Sigmoid colon (tissue), 4 donors: ENCODE measurements around the gene LGALS9C.
"Not testable (repeated sequence)": the region's sequence is repeated elsewhere in the genome, so short reads cannot be mapped to it uniquely, and the experiment has no call there.

Experiments used
- CTCF ChIP-seq, 4 experiments: fragments of 450-650 bp in 3 of 4; fragments of 200-600 bp in 1 of 4; IDR thresholded peaks; one replicate each; pipeline ENCODE4 v1.5.1; 2016 to 2019; ENCODE audit warnings: antibody characterized with exemption in 4 of 4, mild to moderate bottlenecking in 3 of 4, moderate library complexity in 2 of 4
- POLR2A ChIP-seq, 2 donors: fragments of 450-650 bp; IDR thresholded peaks; one replicate each; pipeline ENCODE4 v1.6.1; 2016; ENCODE audit warnings: antibody characterized with exemption in 2 of 2, mild to moderate bottlenecking in 2 of 2, moderate library complexity in 2 of 2
- POLR2AphosphoS5 ChIP-seq, 4 donors: sonication (generic); formaldehyde crosslinking; IDR thresholded peaks; one replicate each; pipeline ENCODE4 v1.6.1; 2017; ENCODE audit warnings: antibody characterized with exemption in 4 of 4

GRCh38 chr17:18474754-18475153 is 1.8 kb upstream of the LGALS9C start:
- TF ChIP-seq CTCF, POLR2A, POLR2AphosphoS5 (IDR thresholded peaks at IDR 0.05): not testable (repeated sequence)
